Mucosa of descending colon (tissue), 3 donors: ENCODE data around the gene CDC37L1. TPM values are rescaled to one million over a fixed set of nuclear protein-coding genes. Genes with fewer than 3 reads are reported as not detected.

Source experiments
- ATAC-seq: fragments of 200-7000 bp; cut with Tn5 transposase; one replicate; pipeline ENCODE4 v1.9.1; 2020; ENCODE audit warnings: mild to moderate bottlenecking, moderate library complexity
- DNase-seq, 3 donors: peaks; one replicate each; pipeline ENCODE4 v3.0.0-alpha.2; 2020
- H3K36me3 ChIP-seq: fragments of 200-600 bp; one replicate; pipeline ENCODE4 v1.8.0; 2021; ENCODE audit warnings: low read depth, mild to moderate bottlenecking
- H3K4me1 ChIP-seq: fragments of 200-600 bp; one replicate; pipeline ENCODE4 v1.8.0; 2021; ENCODE audit warnings: low read depth, mild to moderate bottlenecking
- H3K4me3 ChIP-seq: fragments of 200-600 bp; one replicate; pipeline ENCODE4 v1.8.0; 2021; ENCODE audit warnings: mild to moderate bottlenecking
- H3K9me3 ChIP-seq: fragments of 200-600 bp; one replicate; pipeline ENCODE4 v1.8.0; 2021; ENCODE audit warnings: mild to moderate bottlenecking
- intact Hi-C, 2 donors: fragments of 100-400 bp; cut with DNase I in 1 of 2; cut with micrococcal nuclease in 1 of 2; formaldehyde crosslinking; loops; one replicate each; pipeline versions ENCODE4 v1.11.0 to v1.11.1; 2022; cut with DNase I, micrococcal nuclease
- total RNA-seq, 3 donors: library from RNA; stranded (reverse); fragmentation: NEBNext Ultra II Directional in 2 of 3; extraction: Animal tissue kit (Norgen Biotek cat#: 25700) in 2 of 3; gene quantifications; one replicate each; pipeline versions ENCODE4 v1.2.1 to v1.2.4, GENCODE V29; 2021 to 2023
- TF ChIP-seq, protein P1 (sequence below): fragments of 200-600 bp; IDR thresholded peaks from one replicate; pipeline ENCODE4 v1.8.0; 2022; ENCODE audit warnings: antibody characterized with exemption, mild to moderate bottlenecking
- donor health status: DM: no; HTN: no; CAD: no; lungs with moderate emphysema.
- donor health status: DM: no; HTN: no; CAD: no.
- donor health status: DM: no; HTN: yes; CAD: no.

The CDC37L1 gene
- total RNA-seq, 3 donors from 2014 or later, result 11.1 to 27.1 (median 13.9) TPM

DNA sequence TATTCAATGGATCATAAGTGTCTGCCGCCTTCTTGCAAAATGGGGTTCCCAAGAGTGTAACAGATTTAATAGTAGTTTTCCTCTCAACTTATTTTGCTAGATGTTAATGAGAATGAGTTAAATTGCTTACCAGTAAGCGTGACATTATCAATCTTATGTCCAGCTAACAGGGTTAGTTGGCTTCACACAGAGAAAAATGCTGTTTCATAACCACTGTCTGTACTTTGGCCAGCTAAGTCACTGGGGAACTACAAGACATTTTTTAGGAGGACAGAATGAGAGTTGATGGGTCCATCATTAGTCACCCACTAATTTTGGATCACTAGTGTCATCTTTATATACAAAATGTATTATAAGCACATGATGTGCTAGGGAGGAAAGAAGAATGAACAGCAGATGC lies 1.4 kb downstream of the CDC37L1 start:
- intact Hi-C loops, result no loop called here
- TF ChIP-seq, protein P1, sequence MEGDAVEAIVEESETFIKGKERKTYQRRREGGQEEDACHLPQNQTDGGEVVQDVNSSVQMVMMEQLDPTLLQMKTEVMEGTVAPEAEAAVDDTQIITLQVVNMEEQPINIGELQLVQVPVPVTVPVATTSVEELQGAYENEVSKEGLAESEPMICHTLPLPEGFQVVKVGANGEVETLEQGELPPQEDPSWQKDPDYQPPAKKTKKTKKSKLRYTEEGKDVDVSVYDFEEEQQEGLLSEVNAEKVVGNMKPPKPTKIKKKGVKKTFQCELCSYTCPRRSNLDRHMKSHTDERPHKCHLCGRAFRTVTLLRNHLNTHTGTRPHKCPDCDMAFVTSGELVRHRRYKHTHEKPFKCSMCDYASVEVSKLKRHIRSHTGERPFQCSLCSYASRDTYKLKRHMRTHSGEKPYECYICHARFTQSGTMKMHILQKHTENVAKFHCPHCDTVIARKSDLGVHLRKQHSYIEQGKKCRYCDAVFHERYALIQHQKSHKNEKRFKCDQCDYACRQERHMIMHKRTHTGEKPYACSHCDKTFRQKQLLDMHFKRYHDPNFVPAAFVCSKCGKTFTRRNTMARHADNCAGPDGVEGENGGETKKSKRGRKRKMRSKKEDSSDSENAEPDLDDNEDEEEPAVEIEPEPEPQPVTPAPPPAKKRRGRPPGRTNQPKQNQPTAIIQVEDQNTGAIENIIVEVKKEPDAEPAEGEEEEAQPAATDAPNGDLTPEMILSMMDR, result no peak
- Histone ChIP-seq H3K36me3 (no peaks in the 10 kb centered on the region), H3K9me3 (no peaks in the 10 kb centered on the region), H3K4me3 (no peak overlapping the region), H3K4me1 (peaks cover 27% of the 10 kb centered on the region)
- DNase-seq (no peak), ATAC-seq (no peak)

DNA sequence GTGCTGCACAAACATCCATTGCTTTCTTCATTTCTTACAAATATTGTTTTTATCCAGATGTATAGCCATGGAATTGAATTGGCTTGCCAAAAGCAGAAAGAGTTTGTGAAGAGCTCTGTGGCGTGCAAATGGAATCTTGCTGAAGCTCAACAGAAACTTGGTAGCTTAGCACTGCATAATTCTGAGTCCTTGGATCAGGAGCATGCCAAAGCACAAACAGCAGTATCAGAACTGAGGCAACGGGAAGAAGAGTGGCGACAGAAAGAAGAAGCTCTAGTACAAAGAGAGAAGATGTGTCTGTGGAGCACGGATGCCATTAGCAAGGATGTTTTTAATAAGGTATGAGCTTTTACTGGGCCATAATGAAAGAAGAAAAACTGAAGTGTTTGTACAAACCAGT lies 5.5 kb downstream of the CDC37L1 start:
- Histone ChIP-seq H3K9me3 (no peaks in the 10 kb centered on the region), H3K4me1 (peaks cover 15% of the 10 kb centered on the region), H3K36me3 (no peaks in the 10 kb centered on the region), H3K4me3 (no peak overlapping the region)
- TF ChIP-seq, protein P1, result no peak
- DNase-seq (no peak), ATAC-seq (no peak)
- intact Hi-C loops, result no loop called here

DNA sequence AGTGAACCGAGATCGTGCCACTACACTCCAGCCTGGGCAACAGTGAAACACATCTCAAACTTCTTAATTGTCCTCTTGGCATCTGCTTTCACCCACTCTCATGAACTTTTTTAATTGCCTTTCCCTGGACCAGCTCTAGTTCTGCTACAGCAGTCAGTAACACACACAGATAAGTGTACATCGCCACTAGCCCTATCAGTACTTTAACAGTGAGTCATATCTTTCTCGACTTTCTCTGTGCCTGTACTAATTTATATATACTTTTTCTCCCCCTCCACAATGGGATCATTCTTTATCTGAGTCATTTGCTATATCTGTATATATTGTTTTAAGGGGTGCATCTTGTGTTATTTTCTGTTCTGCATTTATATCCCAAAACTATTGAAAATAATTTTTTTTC lies 6.7 kb downstream of the CDC37L1 start:
- ATAC-seq (no peak), DNase-seq (no peak)
- Histone ChIP-seq H3K4me1 (peaks cover 9% of the 10 kb centered on the region), H3K4me3 (no peak overlapping the region), H3K36me3 (no peaks in the 10 kb centered on the region), H3K9me3 (no peaks in the 10 kb centered on the region)
- TF ChIP-seq, protein P1, result no peak
- intact Hi-C loops, result no loop called here

DNA sequence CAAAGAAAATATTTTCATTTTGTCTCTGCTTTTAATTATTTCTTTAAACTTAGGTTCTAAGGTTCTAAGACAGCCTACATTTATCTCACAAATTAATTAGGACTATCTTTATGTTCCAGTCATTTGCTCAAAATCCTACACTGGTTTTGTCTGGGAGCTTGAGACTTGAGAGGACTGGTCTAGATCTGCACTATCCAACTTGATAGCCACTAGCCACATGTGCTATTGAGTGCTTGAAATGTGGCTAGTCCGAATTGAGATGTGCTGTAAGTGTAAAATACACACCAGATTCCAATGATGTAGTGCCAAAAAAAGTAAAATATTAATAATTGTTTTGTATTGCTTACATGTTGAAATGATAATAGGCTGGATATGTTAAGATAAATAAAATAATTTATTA lies 7.2 kb downstream of the CDC37L1 start:
- TF ChIP-seq, protein P1, result no peak
- no peaks in the 10 kb centered on the region for H3K36me3 ChIP-seq
- H3K9me3 ChIP-seq, result no peaks in the 10 kb centered on the region
- no peak overlapping the region for H3K4me3 ChIP-seq
- DNase-seq (no peak), ATAC-seq (no peak)
- peaks cover 5% of the 10 kb centered on the region for H3K4me1 ChIP-seq
- intact Hi-C loops, result no loop called here

DNA sequence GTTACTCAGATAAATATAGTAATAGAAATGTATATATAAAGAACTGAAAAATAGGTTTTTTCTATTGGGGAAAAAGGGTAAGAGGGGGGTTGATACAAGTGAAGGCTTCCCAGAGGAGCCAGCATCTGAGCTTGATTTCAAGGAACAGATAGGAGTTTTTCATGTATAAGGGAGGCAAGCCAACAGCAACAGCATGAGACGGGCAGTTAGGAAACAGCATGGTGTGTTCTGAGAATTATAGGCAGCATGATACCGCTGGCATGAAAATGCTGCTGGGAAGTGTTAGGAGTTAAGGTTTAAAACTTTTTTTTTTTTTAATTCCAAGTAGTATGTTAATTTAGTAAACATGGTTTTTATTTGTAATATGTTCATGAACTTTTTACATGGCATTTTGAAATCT lies 9.7 kb downstream of the CDC37L1 start:
- no peaks in the 10 kb centered on the region for H3K36me3 ChIP-seq
- intact Hi-C loops, result no loop called here

More for the DNA sequence above, 9.7 kb downstream of the CDC37L1 start:
- no peak for DNase-seq
- Histone ChIP-seq H3K9me3 (no peaks in the 10 kb centered on the region), H3K4me3 (no peak overlapping the region), H3K4me1 (peaks cover 5% of the 10 kb centered on the region)
- no peak for ATAC-seq
- TF ChIP-seq, protein P1, result no peak
